HepG2 (cell line): ENCODE data around the gene TOB1. TPM values are rescaled to one million over a fixed set of nuclear protein-coding genes. Genes with fewer than 3 reads are reported as not detected.

Experiments
- DBP ChIP-seq: sonication (generic); formaldehyde crosslinking; IDR thresholded peaks from 2 replicates; pipeline ENCODE4 v1.4.0; 2020; ENCODE audit warnings: missing genetic modification reagents; ENCODE audit errors: not compliant biosample characterization
- HNRNPK ChIP-seq: fragments of 200-400 bp; formaldehyde crosslinking; IDR thresholded peaks from 2 replicates; pipeline ENCODE4 v1.6.1; 2018; ENCODE audit warnings: low read length, low read depth, moderate library complexity, mild to moderate bottlenecking; ENCODE audit not compliant: poor library complexity, severe bottlenecking
- HOXA3 ChIP-seq: sonication (generic); formaldehyde crosslinking; IDR thresholded peaks from 2 replicates; pipeline ENCODE4 v1.5.0; 2020; ENCODE audit warnings: missing genetic modification reagents
- LBX2 ChIP-seq: sonication (generic); formaldehyde crosslinking; IDR thresholded peaks from 2 replicates; pipeline ENCODE4 v1.5.0; 2020; ENCODE audit warnings: missing genetic modification reagents, mild to moderate bottlenecking, borderline replicate concordance
- MEIS1 ChIP-seq: sonication (generic); formaldehyde crosslinking; IDR thresholded peaks from 2 replicates; pipeline ENCODE4 v1.9.0; 2021; ENCODE audit warnings: mild to moderate bottlenecking, missing genetic modification reagents, moderate library complexity, borderline replicate concordance
- MNT ChIP-seq: fragments of 450-650 bp; IDR thresholded peaks from 2 replicates; pipeline ENCODE4 v1.6.1; 2016
- MXD4 ChIP-seq: IDR thresholded peaks from 2 replicates; pipeline ENCODE4 v1.6.1; 2016; ENCODE audit warnings: mild to moderate bottlenecking, missing biosample characterization, missing genetic modification reagents
- TCF7L2 ChIP-seq: IDR thresholded peaks from 2 replicates; pipeline ENCODE4 v1.6.1; 2011; ENCODE audit warnings: mild to moderate bottlenecking, low read depth, low read length, moderate library complexity
- ZBTB33 ChIP-seq: sonication (generic); formaldehyde crosslinking; IDR thresholded peaks from 2 replicates; pipeline ENCODE4 v1.4.0; 2020; ENCODE audit warnings: missing genetic modification reagents
- ZBTB42 ChIP-seq: sonication (generic); formaldehyde crosslinking; IDR thresholded peaks from 2 replicates; pipeline ENCODE4 v1.5.0; 2020; ENCODE audit warnings: mild to moderate bottlenecking, missing genetic modification reagents
- ZFYVE20 ChIP-seq: sonication (generic); formaldehyde crosslinking; IDR thresholded peaks from 2 replicates; pipeline ENCODE4 v1.8.0; 2023; ENCODE audit warnings: low read depth, mild to moderate bottlenecking, moderate library complexity, missing genetic modification reagents, borderline replicate concordance
- ZNF275 ChIP-seq: sonication (generic); formaldehyde crosslinking; IDR thresholded peaks from 2 replicates; pipeline ENCODE4 v1.8.0; 2022; ENCODE audit warnings: missing genetic modification reagents, mild to moderate bottlenecking, inconsistent platforms, borderline replicate concordance
- ZNF317 ChIP-seq: sonication (generic); formaldehyde crosslinking; IDR thresholded peaks from 2 replicates; pipeline ENCODE4 v1.5.0; 2020; ENCODE audit warnings: mild to moderate bottlenecking, missing genetic modification reagents
- ZNF574 ChIP-seq: sonication (generic); formaldehyde crosslinking; IDR thresholded peaks from 2 replicates; pipeline ENCODE4 v1.4.0; 2020; ENCODE audit warnings: missing genetic modification reagents
- ZNF772 ChIP-seq: sonication (generic); formaldehyde crosslinking; IDR thresholded peaks from 2 replicates; pipeline ENCODE4 v1.5.0; 2020; ENCODE audit warnings: mild to moderate bottlenecking, missing genetic modification reagents
- ZUFSP ChIP-seq: sonication (generic); formaldehyde crosslinking; IDR thresholded peaks from 2 replicates; pipeline ENCODE4 v1.9.0; 2021; ENCODE audit warnings: missing genetic modification reagents, mild to moderate bottlenecking, borderline replicate concordance
- polyA plus RNA-seq, 8 experiments: library from polyadenylated mRNA; depleted of rRNA in 3 of 8; stranded (reverse) in 7 of 8; unstranded in 1 of 8; fragments of >200 nt; fragmentation: Illumina TruSeq in 4 of 8; extraction: Trizol in 4 of 8; gene quantifications; 2 replicates each; pipeline versions ENCODE4 v1.2.1 to v1.2.3, GENCODE V29; 2011 to 2016; ENCODE audit warnings: low read depth in 4 of 8, missing spikeins in 1 of 8, mixed read lengths in 1 of 8; ENCODE audit not compliant: insufficient read depth in 1 of 8
- total RNA-seq, 5 experiments: library from RNA; depleted of rRNA; stranded (reverse); fragments of >200 nt; fragmentation: Illumina TruSeq; extraction: Trizol; gene quantifications; 2 replicates each; pipeline ENCODE4 v1.2.3, GENCODE V29; 2016; ENCODE audit warnings: low read depth in 1 of 5

Gene TOB1
- total and polyA plus RNA-seq, 2 of the 13 experiments (the other 11 are each of a cell fraction or from before 2014, with no cell fraction given): 21.9 to 57.7 TPM

GRCh38 chr17:50905460-50905803 lies 39.3 kb upstream of the TOB1 start (continued):
- TF ChIP-seq ZNF772 (CRISPR knock-in tag) (0 out of 2 replicates have a peak, but pooled peaks have one; percentile 68), LBX2 (CRISPR knock-in tag) (no peak), ZNF574 (CRISPR knock-in tag) (peak; percentile 67), ZFYVE20 (no peak), ZUFSP (CRISPR knock-in tag) (no peak), ZBTB33 (CRISPR knock-in tag) (peak; percentile 48; the same call in 1 of the 2 replicates), ZBTB42 (peak; percentile 82; the same call in 1 of the 2 replicates), DBP (CRISPR knock-in tag) (no peak), MXD4 (CRISPR knock-in tag) (peak; percentile 37; the same call in 1 of the 2 replicates), ZNF275 (CRISPR knock-in tag) (no peak; the same call in 1 of the 2 replicates), HOXA3 (CRISPR knock-in tag) (peak; percentile 82; the same call in 1 of the 2 replicates), TCF7L2 (no peak), MNT (no peak), HNRNPK (no peak), ZNF317 (CRISPR knock-in tag) (no peak), MEIS1 (CRISPR knock-in tag) (0 out of 2 replicates have a peak, but pooled peaks have one; percentile 34)
